PFSK-1 (cell line): ENCODE data around the gene NPC1L1.

ENCODE experiments used
- POLR2AphosphoS5 ChIP-seq: IDR thresholded peaks from 2 replicates; pipeline ENCODE4 v1.6.1; 2012; ENCODE audit warnings: low read depth, mild to moderate bottlenecking, control low read depth, low read length, moderate library complexity
- REST ChIP-seq, 2 experiments: IDR thresholded peaks; 2 replicates each; pipeline versions ENCODE4 v1.6.1 to v1.8.0; 2011 to 2012; ENCODE audit warnings: low read depth in 2 of 2, low read length in 2 of 2, control low read depth in 1 of 2, inconsistent platforms in 1 of 2, mild to moderate bottlenecking in 1 of 2, moderate library complexity in 1 of 2; ENCODE audit not compliant: insufficient read depth in 1 of 2

DNA sequence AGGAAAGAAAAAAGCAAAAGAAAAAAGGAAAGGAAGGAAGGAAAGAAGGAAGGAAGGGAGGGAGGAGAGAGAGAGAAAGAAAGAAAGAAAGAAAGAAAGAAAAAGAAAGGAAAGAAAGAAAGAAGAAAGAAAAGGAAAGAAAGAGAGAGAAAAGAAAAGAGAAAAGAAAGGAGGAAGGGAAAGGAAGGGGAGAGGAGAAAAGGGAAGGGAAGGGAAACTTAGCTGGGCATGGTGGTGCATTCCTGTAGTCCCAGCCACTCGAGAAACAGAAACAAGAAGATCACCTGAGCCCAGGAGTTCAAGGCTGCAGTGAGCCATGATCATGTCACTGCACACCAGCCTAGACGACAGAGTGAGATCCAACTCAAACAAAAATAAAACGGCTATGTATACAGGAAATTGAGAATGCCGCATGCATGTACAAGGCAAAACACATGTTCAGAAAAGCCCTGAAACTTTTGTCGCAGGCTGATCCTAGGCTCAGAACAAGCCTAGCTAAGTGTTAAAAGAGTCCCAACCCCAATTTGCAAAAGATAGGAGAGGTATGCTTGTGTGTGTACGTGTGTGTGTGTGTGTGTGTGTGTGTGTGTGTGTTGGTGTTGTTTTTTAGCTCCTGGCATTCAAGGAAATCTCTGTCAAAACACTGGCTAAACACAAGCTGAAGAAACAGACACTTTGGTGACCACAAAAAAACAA is 6.6 kb upstream of the NPC1L1 start:
- TF ChIP-seq POLR2AphosphoS5 (no peak), REST (IDR thresholded peaks at IDR 0.05; ENCODE audit: insufficient read depth in 1 of 2, low read depth in 2 of 2, low read length in 2 of 2) (no peak)
